Nephron (organoid): ENCODE measurements around the gene THSD4.

Source experiments
- H3K27ac Mint-ChIP-seq, 3 experiments: 2 replicates each; pipeline ENCODE4 v1.8.0; 2020; ENCODE audit warnings: mixed read lengths in 3 of 3, mild to moderate bottlenecking in 2 of 3, moderate library complexity in 1 of 3
- H3K27me3 Mint-ChIP-seq: 2 replicates; pipeline ENCODE4 v1.8.0; 2021; ENCODE audit warnings: low read depth, mild to moderate bottlenecking, moderate library complexity, mixed read lengths
- H3K36me3 Mint-ChIP-seq: 2 replicates; pipeline ENCODE4 v1.8.0; 2020; ENCODE audit warnings: low read depth, mixed read lengths
- H3K4me1 Mint-ChIP-seq: 2 replicates; pipeline ENCODE4 v1.8.0; 2020; ENCODE audit warnings: mixed read lengths
- H3K4me3 Mint-ChIP-seq, 3 experiments: 2 replicates each; pipeline ENCODE4 v1.8.0; 2020; ENCODE audit warnings: mild to moderate bottlenecking in 3 of 3, mixed read lengths in 3 of 3, moderate library complexity in 2 of 3
- H3K9me3 Mint-ChIP-seq: 2 replicates; pipeline ENCODE4 v1.8.0; 2020; ENCODE audit warnings: mixed read lengths
- TF ChIP-seq, protein P1 (sequence below), 3 experiments: fragments of 200-600 bp; sonication (generic); IDR thresholded peaks; one replicate each; pipeline ENCODE4 v1.5.0; 2021; ENCODE audit warnings: antibody characterized with exemption in 3 of 3; ENCODE audit not compliant: unreplicated experiment in 3 of 3

The THSD4 gene

DNA sequence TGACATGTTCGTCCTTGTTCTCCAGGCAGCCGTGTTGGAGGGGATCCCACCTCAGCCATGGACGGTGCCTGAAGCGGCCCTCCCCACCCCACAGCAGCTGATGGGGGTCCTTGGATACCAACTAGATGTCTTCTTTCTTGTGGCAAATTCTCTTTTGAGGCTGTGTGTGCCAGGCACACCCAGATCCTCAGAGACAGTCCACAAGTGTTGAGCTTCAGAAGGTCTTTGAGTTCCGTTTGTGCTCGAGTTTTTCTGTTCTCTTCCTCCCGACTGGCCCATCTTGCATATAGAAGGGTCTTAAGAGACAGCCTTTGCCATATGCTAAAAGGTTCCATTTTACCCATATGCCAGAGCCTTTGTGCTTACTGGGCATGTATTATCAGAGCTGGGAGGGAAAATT lies 227.4 kb downstream of the THSD4 start:
- Mint-ChIP-seq H3K9me3 (no peaks in the 10 kb centered on the region), H3K27me3 (peaks cover 3% of the 10 kb centered on the region), H3K4me3 (no peak overlapping the region), H3K27ac (no peak overlapping the region), H3K4me1 (peaks cover 23% of the 10 kb centered on the region), H3K36me3 (no peaks in the 10 kb centered on the region)
- TF ChIP-seq, protein P1, sequence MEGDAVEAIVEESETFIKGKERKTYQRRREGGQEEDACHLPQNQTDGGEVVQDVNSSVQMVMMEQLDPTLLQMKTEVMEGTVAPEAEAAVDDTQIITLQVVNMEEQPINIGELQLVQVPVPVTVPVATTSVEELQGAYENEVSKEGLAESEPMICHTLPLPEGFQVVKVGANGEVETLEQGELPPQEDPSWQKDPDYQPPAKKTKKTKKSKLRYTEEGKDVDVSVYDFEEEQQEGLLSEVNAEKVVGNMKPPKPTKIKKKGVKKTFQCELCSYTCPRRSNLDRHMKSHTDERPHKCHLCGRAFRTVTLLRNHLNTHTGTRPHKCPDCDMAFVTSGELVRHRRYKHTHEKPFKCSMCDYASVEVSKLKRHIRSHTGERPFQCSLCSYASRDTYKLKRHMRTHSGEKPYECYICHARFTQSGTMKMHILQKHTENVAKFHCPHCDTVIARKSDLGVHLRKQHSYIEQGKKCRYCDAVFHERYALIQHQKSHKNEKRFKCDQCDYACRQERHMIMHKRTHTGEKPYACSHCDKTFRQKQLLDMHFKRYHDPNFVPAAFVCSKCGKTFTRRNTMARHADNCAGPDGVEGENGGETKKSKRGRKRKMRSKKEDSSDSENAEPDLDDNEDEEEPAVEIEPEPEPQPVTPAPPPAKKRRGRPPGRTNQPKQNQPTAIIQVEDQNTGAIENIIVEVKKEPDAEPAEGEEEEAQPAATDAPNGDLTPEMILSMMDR (IDR thresholded peaks at IDR 0.05; ENCODE audit: unreplicated experiment in 3 of 3) = no peak

DNA sequence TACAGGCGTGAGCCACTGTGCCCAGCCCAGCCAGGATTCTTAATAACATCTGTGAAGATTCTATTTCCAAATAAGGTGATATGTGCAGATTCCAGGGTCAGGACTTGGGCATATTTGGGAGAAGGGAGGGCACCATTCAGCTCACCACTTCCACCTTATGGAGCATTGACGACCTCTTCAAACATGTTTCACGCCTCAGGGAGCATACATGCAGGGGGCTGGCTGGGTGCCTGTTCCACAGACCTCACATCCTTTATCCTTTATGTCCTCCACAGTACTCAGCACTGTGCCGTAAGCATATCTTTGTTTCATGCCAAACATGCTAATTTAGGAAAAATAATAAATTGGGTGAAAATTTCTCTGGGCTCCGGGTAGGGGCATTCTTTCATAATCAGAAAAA lies 229.0 kb downstream of the THSD4 start:
- Mint-ChIP-seq H3K36me3 (no peaks in the 10 kb centered on the region), H3K27me3 (peaks cover 4% of the 10 kb centered on the region), H3K4me3 (no peak overlapping the region), H3K9me3 (no peaks in the 10 kb centered on the region), H3K27ac (no peak overlapping the region), H3K4me1 (peaks cover 11% of the 10 kb centered on the region)
- TF ChIP-seq, protein P1 (IDR thresholded peaks at IDR 0.05; ENCODE audit: unreplicated experiment in 3 of 3) = no peak

GRCh38 chr15:71345186-71345585 lies 229.9 kb downstream of the THSD4 start:
- Mint-ChIP-seq H3K27me3 (peaks cover 9% of the 10 kb centered on the region), H3K4me3 (no peak overlapping the region), H3K27ac (no peak overlapping the region), H3K4me1 (peaks cover 16% of the 10 kb centered on the region), H3K9me3 (no peaks in the 10 kb centered on the region), H3K36me3 (no peaks in the 10 kb centered on the region)
- TF ChIP-seq, protein P1 (IDR thresholded peaks at IDR 0.05; ENCODE audit: unreplicated experiment in 3 of 3) = no peak

DNA sequence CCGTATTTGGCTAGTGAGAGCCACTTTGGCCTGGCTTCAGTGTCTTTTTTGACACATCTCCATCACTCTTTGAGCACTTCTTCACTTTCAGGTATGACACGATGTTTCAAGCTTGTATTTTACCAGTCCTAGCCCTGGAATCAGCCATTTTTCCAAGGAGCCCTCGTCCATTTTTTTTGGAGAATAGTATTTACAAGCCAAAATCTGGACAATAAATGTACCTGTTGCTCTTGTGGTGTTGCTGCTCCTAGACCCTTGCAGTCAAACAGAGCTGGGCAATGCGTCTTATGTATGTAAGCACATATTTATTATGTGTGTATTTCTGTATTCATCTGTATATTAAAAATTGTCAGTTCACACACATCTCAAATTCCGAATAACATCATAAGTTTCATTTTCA lies 231.2 kb downstream of the THSD4 start:
- Mint-ChIP-seq H3K36me3 (no peaks in the 10 kb centered on the region), H3K4me1 (peaks cover 23% of the 10 kb centered on the region), H3K27me3 (peaks cover 12% of the 10 kb centered on the region), H3K9me3 (no peaks in the 10 kb centered on the region), H3K27ac (no peak overlapping the region), H3K4me3 (no peak overlapping the region)
- TF ChIP-seq, protein P1 (IDR thresholded peaks at IDR 0.05; ENCODE audit: unreplicated experiment in 3 of 3) = no peak

- TF ChIP-seq, protein P1 (IDR thresholded peaks at IDR 0.05; ENCODE audit: unreplicated experiment in 3 of 3) = no peak
- Mint-ChIP-seq H3K4me3 (no peak overlapping the region), H3K27ac (no peak overlapping the region), H3K27me3 (peaks cover 26% of the 10 kb centered on the region), H3K9me3 (no peaks in the 10 kb centered on the region), H3K36me3 (no peaks in the 10 kb centered on the region), H3K4me1 (peaks cover 30% of the 10 kb centered on the region)
Measured at GRCh38 chr15:71348597-71348996, 233.3 kb downstream of the THSD4 start.

DNA sequence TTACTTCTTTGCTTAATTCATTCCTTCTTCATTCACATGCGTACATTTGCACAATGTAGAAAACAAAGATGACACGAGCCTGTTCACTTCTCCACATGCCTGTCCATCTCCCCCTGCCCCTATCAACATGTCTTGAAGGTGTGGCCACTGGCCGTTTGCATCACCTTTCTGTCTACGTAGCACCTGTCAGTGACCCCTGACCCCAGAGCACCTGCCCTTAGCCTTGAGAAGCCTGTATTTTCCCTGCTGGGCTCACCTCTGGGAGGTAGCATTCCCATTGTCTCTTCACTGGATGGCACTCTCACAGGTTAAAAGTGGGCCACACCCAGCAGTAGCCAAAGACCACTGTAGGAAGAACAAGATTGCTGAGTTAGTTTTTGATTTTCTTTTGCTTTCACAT lies 234.1 kb downstream of the THSD4 start:
- Mint-ChIP-seq H3K4me1 (peaks cover 30% of the 10 kb centered on the region), H3K9me3 (no peaks in the 10 kb centered on the region), H3K27me3 (peaks cover 32% of the 10 kb centered on the region), H3K4me3 (no peak overlapping the region), H3K36me3 (no peaks in the 10 kb centered on the region), H3K27ac (no peak overlapping the region)
- TF ChIP-seq, protein P1 (IDR thresholded peaks at IDR 0.05; ENCODE audit: unreplicated experiment in 3 of 3) = no peak
